ENCODE results near the gene CREG2.

DNA sequence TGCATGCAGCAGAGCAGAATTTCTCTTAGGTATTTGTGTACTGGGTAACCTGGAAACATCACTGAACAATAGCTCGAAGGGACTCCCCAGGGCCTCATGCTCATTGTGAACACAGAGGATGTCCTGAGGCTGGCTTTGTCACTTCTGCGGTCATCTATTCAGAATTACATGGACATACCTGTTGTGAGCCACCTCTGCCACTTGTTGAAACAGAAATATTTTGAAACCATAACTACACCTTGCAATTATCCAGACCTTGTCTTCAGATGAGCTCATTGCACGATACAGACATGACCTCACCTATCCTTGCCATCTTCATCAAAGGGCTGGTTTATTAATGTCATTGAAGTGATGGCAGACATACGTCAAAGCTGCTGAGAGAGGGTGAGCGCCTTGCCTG lies 23.4 kb upstream of the CREG2 start:
- TF ChIP-seq POLR2AphosphoS5 (IDR thresholded peaks at IDR 0.05; ENCODE audit: low read depth, low read length) (no peak), POLR2A (IDR thresholded peaks at IDR 0.05; ENCODE audit: low read depth, low read length) (no peak)

All from GM12891 (cell line).